Hepatocyte (in vitro differentiated cells): ENCODE data around the gene HOXD12. TPM values are rescaled to one million over a fixed set of nuclear protein-coding genes. Genes with fewer than 3 reads are reported as not detected.

Experiments used
- DNase-seq: peaks from one replicate; pipeline ENCODE4 v3.0.0-alpha.2; 2016; ENCODE audit warnings: low spot score
- H2AFZ ChIP-seq: fragments of 200-600 bp; sonication (generic); 2 replicates; pipeline ENCODE4 v1.6.0; 2016; ENCODE audit warnings: antibody characterized with exemption, mild to moderate bottlenecking
- H3K27ac ChIP-seq: fragments of 200-600 bp; sonication (generic); 2 replicates; pipeline ENCODE4 v1.5.1; 2016; ENCODE audit warnings: mild to moderate bottlenecking
- H3K27me3 ChIP-seq: fragments of 200-600 bp; sonication (generic); 2 replicates; pipeline ENCODE4 v1.6.1; 2016
- H3K36me3 ChIP-seq: fragments of 200-600 bp; sonication (generic); replicated peaks from 2 replicates; pipeline ENCODE4 v1.5.1; 2016; ENCODE audit warnings: low read depth; ENCODE audit not compliant: insufficient read depth
- H3K4me1 ChIP-seq: fragments of 200-600 bp; sonication (generic); 2 replicates; pipeline ENCODE4 v1.5.1; 2016; ENCODE audit warnings: mild to moderate bottlenecking, moderate library complexity; ENCODE audit not compliant: insufficient read depth
- H3K4me2 ChIP-seq: fragments of 200-600 bp; sonication (generic); 2 replicates; pipeline ENCODE4 v1.6.0; 2016
- H3K4me3 ChIP-seq: fragments of 200-600 bp; sonication (generic); 2 replicates; pipeline ENCODE4 v1.5.1; 2016; ENCODE audit warnings: mild to moderate bottlenecking
- H3K79me2 ChIP-seq: fragments of 200-600 bp; sonication (generic); 2 replicates; pipeline ENCODE4 v1.6.0; 2017; ENCODE audit warnings: mild to moderate bottlenecking
- H3K9me2 ChIP-seq: fragments of 200-600 bp; sonication (generic); replicated peaks from 2 replicates; pipeline ENCODE4 v1.6.0; 2017; ENCODE audit warnings: mild to moderate bottlenecking; ENCODE audit not compliant: insufficient read depth
- H3K9me3 ChIP-seq: fragments of 200-600 bp; sonication (generic); 2 replicates; pipeline ENCODE4 v1.5.1; 2016; ENCODE audit warnings: low read depth, mild to moderate bottlenecking
- H4K20me1 ChIP-seq: fragments of 200-600 bp; sonication (generic); 2 replicates; pipeline ENCODE4 v1.6.0; 2016; ENCODE audit warnings: mild to moderate bottlenecking; ENCODE audit not compliant: insufficient read depth, poor library complexity, severe bottlenecking
- EZH2 ChIP-seq: fragments of 200-600 bp; sonication (generic); IDR thresholded peaks from 2 replicates; pipeline ENCODE4 v1.6.1; 2016; ENCODE audit warnings: antibody characterized with exemption, mild to moderate bottlenecking, borderline replicate concordance
- EZH2phosphoT487 ChIP-seq: fragments of 200-600 bp; sonication (generic); IDR thresholded peaks from one replicate; pipeline ENCODE4 v1.6.1; 2018; ENCODE audit warnings: antibody characterized with exemption, mild to moderate bottlenecking, low read depth, moderate library complexity; ENCODE audit not compliant: unreplicated experiment, severe bottlenecking
- WGBS: methylation state at CpG from one replicate; pipeline ENCODE4 v1.1.6; 2016; ENCODE audit warnings: low lambda C conversion rate; ENCODE audit errors: missing lambda C conversion rate; 5-methylcytosine and 5-hydroxymethylcytosine counted together
- polyA plus RNA-seq: library from polyadenylated mRNA; unstranded; fragments of >200 nt; fragmentation: Nextera tagmentation; extraction: Ambion mirVana; gene quantifications from 2 replicates; pipeline ENCODE4 v1.2.1, GENCODE V29; 2016
- total RNA-seq: library from RNA; depleted of rRNA; stranded (reverse); fragments of >200 nt; gene quantifications from 2 replicates; pipeline ENCODE4 v1.2.3, GENCODE V29; 2014
- TF ChIP-seq, protein P1 (sequence below): fragments of 200-600 bp; sonication (generic); IDR thresholded peaks from 2 replicates; pipeline ENCODE4 v1.5.1; 2016; ENCODE audit warnings: antibody characterized with exemption, mild to moderate bottlenecking; ENCODE audit not compliant: poor library complexity

Gene HOXD12
- total and polyA plus RNA-seq, 2 experiments from 2014 or later: 3.3 to 29.0 TPM

DNA sequence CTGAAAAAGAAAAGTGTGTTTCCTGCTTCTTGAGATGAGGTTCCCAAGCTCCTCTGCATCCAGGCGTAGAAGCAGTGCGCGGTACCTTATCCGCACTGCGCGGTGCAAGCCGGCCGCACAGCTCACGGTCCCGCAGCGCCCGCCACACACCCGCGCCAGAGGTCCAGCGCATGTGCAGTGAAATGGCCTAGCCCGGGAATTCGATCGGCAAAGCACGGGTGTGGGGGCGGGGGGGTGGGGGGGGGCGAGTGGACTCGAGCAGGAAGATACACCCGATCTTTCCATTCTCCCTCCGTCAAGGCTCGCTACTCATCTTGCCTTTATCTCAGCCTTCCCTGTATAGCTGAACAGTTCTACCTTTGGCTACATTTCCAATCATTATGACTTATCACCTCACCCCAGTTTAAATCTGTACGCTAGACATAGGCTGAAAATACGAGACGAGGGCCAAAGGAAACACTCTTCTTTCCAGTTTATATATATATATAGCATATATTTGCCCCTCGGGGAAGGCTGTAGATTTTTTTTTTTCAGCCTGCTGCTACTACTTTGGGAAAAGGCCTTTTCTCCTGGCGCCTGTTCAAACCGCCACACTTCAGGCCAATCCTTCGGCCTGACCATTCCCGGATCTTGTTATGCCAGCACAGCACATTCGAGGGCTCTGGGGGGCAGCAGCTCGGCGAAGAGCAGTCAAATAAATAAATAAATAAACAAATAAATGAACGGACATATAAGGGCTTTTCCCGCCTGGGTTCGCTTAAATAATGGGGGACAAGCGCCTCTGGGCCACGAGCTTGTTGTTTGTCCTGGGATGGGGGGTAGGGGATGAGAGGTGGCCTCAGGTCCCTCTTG is 40.3 kb downstream of the HOXD12 start:
- peaks cover 92% of the 10 kb centered on the region for H3K27me3 ChIP-seq

DNA sequence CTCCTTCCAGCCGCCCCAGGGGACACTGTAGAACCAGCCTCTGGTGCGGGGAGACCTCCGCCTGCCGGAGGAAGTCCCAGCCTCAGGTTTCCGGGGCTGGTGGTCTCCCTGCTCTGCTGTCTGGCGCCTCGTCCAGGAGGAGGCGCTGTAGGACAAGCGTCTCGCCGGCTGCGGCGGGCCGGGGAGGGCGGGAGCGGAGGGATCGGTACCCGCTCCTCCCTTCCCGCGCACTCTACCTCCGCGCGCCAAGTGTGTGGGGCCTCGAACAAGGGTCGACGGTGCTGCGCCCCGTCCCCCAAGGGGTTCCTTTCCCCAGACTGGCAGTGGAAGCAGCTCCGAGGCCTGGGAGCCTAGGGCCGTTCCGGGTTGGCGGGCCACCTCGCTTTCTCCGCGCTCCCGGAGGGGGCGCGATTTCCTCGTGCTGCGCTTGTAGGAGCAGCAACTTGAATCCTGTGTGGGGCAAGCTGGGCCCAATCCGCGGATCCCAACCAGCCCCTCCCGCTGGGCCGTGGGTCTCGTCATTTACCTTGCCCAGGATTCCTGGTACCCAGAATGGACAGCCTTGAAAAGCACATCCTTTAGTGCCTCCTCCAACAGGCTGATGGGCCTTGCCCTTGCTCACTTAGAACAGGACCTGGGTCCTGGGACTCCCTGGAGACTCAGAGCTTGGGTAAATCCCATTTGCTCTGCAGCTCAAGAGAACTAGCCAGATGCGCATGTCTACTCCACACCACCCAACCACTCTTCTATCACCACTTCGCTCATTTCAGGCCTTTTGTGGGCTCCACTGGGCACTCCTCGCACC is 41.1 kb downstream of the HOXD12 start:
- Histone ChIP-seq H3K36me3 (no peaks in the 10 kb centered on the region), H3K4me3 (peak overlapping the region; percentile 46), H4K20me1 (no peaks in the 10 kb centered on the region), H3K9me2 (no peaks in the 10 kb centered on the region), H3K79me2 (no peaks in the 10 kb centered on the region), H3K27ac (no peak overlapping the region), H3K4me1 (peaks cover 5% of the 10 kb centered on the region), H3K27me3 (peaks cover 92% of the 10 kb centered on the region), H3K4me2 (peak overlapping the region; percentile 92), H2AFZ (peak overlapping the region; percentile 64), H3K9me3 (no peaks in the 10 kb centered on the region)
- no peak for TF ChIP-seq EZH2
- TF ChIP-seq, protein P1, sequence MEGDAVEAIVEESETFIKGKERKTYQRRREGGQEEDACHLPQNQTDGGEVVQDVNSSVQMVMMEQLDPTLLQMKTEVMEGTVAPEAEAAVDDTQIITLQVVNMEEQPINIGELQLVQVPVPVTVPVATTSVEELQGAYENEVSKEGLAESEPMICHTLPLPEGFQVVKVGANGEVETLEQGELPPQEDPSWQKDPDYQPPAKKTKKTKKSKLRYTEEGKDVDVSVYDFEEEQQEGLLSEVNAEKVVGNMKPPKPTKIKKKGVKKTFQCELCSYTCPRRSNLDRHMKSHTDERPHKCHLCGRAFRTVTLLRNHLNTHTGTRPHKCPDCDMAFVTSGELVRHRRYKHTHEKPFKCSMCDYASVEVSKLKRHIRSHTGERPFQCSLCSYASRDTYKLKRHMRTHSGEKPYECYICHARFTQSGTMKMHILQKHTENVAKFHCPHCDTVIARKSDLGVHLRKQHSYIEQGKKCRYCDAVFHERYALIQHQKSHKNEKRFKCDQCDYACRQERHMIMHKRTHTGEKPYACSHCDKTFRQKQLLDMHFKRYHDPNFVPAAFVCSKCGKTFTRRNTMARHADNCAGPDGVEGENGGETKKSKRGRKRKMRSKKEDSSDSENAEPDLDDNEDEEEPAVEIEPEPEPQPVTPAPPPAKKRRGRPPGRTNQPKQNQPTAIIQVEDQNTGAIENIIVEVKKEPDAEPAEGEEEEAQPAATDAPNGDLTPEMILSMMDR: peak; percentile 85
- peak; percentile 84 for DNase-seq
- 14% methylated on average over 24 of the region's 48 CpGs for WGBS

More for the DNA sequence above, 40.3 kb downstream of the HOXD12 start:
- Histone ChIP-seq H3K27ac (no peak overlapping the region), H3K9me2 (no peaks in the 10 kb centered on the region), H3K4me1 (peaks cover 8% of the 10 kb centered on the region), H3K4me2 (peak overlapping the region; percentile 92), H4K20me1 (no peaks in the 10 kb centered on the region), H3K9me3 (no peaks in the 10 kb centered on the region), H3K4me3 (no peak overlapping the region), H3K79me2 (no peaks in the 10 kb centered on the region), H2AFZ (peak overlapping the region; percentile 64), H3K36me3 (no peaks in the 10 kb centered on the region)
- WGBS: 53% methylated on average over 41 of the region's 41 CpGs
- TF ChIP-seq EZH2phosphoT487 (no peak), EZH2 (no peak)
- TF ChIP-seq, protein P1: no peak
- no peak for DNase-seq

DNA sequence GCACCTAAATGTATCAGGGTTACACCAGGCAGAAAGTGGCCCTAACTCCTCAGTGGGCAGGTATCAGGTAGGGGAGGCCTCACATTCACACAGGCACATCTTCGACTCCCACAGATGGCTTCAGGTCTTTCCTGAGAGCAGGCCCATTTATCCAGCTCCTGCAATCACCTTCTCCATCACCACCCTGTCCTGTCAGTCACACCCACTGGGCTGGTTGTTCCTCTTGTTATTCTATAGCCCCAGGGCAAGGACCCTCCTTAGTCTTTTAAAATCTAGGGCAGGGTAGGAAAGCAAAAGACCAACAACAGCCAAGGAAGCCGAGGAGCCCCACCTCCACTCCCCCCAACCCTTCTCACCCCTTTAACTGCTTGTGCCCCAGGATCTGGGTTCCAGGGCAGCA is 42.7 kb downstream of the HOXD12 start:
- DNase-seq: no peak
- no peaks in the 10 kb centered on the region for H3K36me3 ChIP-seq
- no peaks in the 10 kb centered on the region for H3K9me2 ChIP-seq
- TF ChIP-seq, protein P1: no peak
- TF ChIP-seq EZH2phosphoT487 (no peak), EZH2 (no peak)
- H3K4me2 ChIP-seq: no peak overlapping the region
- H3K4me1 ChIP-seq: peaks cover 3% of the 10 kb centered on the region
- H3K27ac ChIP-seq: no peak overlapping the region
- no peak overlapping the region for H3K4me3 ChIP-seq
- no peaks in the 10 kb centered on the region for H3K79me2 ChIP-seq
- H2AFZ ChIP-seq: no peak overlapping the region
- no peaks in the 10 kb centered on the region for H3K9me3 ChIP-seq
- WGBS: 89% methylated on average over 2 of the region's 2 CpGs
- no peaks in the 10 kb centered on the region for H4K20me1 ChIP-seq
- peaks cover 94% of the 10 kb centered on the region for H3K27me3 ChIP-seq
